Right ventricle myocardium superior (tissue), 1 donor: Measurements from ENCODE around the gene RASAL1. TPM values are rescaled to one million over a fixed set of nuclear protein-coding genes. Genes with fewer than 3 reads are reported as not detected.

Experiments used
- ATAC-seq: fragments of 200-7000 bp; cut with Tn5 transposase; one replicate; pipeline ENCODE4 v1.9.1; 2020; ENCODE audit warnings: mild to moderate bottlenecking; ENCODE audit not compliant: poor library complexity
- DNase-seq: peaks from one replicate; pipeline ENCODE4 v3.0.0-alpha.2; 2020
- intact Hi-C: fragments of 100-400 bp; cut with DNase I; formaldehyde crosslinking; loops from one replicate; pipeline ENCODE4 v1.11.2; 2022
- total RNA-seq: library from RNA; stranded (reverse); fragmentation: NEBNext Ultra II Directional; extraction: Animal tissue kit (Norgen Biotek cat#: 25700); gene quantifications from one replicate; pipeline ENCODE4 v1.2.1, GENCODE V29; 2021
- donor health status: DM: no; HTN: yes; CAD: no; lungs with severe emphysema.

RASAL1 gene
- total RNA-seq, 1 donor from 2014 or later = not detected

- ATAC-seq (peak; percentile 54), DNase-seq (peak; percentile 66)
- intact Hi-C loops = no loop called here
Measured at GRCh38 chr12:113092607-113093408, 42.8 kb downstream of the RASAL1 start.

- intact Hi-C loops = no loop called here
- DNase-seq = no peak
- ATAC-seq = no peak
Measured at GRCh38 chr12:113091506-113091905, 44.1 kb downstream of the RASAL1 start.

- DNase-seq (no peak), ATAC-seq (no peak)
- intact Hi-C loops = no loop called here
Measured at GRCh38 chr12:113090740-113091139, 44.8 kb downstream of the RASAL1 start.

GRCh38 chr12:113089839-113090238, 45.7 kb downstream of the RASAL1 start:
- ATAC-seq (no peak), DNase-seq (no peak)
- intact Hi-C loops = no loop called here

GRCh38 chr12:113088971-113089756, 46.4 kb downstream of the RASAL1 start:
- DNase-seq = no peak
- intact Hi-C loops = no loop called here
- no peak for ATAC-seq

GRCh38 chr12:113088037-113088436, 47.5 kb downstream of the RASAL1 start:
- ATAC-seq (no peak), DNase-seq (no peak)

GRCh38 chr12:113087193-113087592, 48.4 kb downstream of the RASAL1 start:
- intact Hi-C loops = no loop called here
- ATAC-seq = no peak
- DNase-seq = no peak

More at GRCh38 chr12:113088037-113088436, 47.5 kb downstream of the RASAL1 start:
- intact Hi-C loops = no loop called here

GRCh38 chr12:113086249-113087164, 49.1 kb downstream of the RASAL1 start:
- no peak for ATAC-seq
- DNase-seq = no peak
- intact Hi-C loops = no loop called here

GRCh38 chr12:113083863-113084435, 51.6 kb downstream of the RASAL1 start:
- intact Hi-C loops = no loop called here
- peak; percentile 58 for ATAC-seq
- DNase-seq = peak; percentile 66

- intact Hi-C loops = no loop called here
- ATAC-seq (no peak), DNase-seq (no peak)
Measured at GRCh38 chr12:113082486-113083148, 52.9 kb downstream of the RASAL1 start.

GRCh38 chr12:113081873-113082272, 53.7 kb downstream of the RASAL1 start:
- no peak for DNase-seq
- intact Hi-C loops = no loop called here
- peak; percentile 29 for ATAC-seq

- intact Hi-C loops = no loop called here
- ATAC-seq (no peak), DNase-seq (no peak)
Measured at GRCh38 chr12:113077859-113078255, 57.7 kb downstream of the RASAL1 start.

- ATAC-seq (no peak), DNase-seq (no peak)
- intact Hi-C loops = no loop called here
Measured at GRCh38 chr12:113077057-113077858, 58.3 kb downstream of the RASAL1 start.

GRCh38 chr12:113075137-113075683, 60.4 kb downstream of the RASAL1 start:
- intact Hi-C loops = no loop called here
- ATAC-seq (no peak), DNase-seq (no peak)

- DNase-seq (no peak), ATAC-seq (no peak)
Measured at GRCh38 chr12:113073586-113073985, 62.0 kb downstream of the RASAL1 start.

GRCh38 chr12:113072136-113072535, 63.4 kb downstream of the RASAL1 start:
- DNase-seq (no peak), ATAC-seq (peak; percentile 10)
- intact Hi-C loops = no loop called here

More at GRCh38 chr12:113073586-113073985, 62.0 kb downstream of the RASAL1 start:
- intact Hi-C loops = no loop called here
